KMS-11 (cell line): ENCODE results near the gene TMEM88.

Experiments used
- H2AFZ ChIP-seq: fragments of 200-600 bp; sonication (generic); 2 replicates; pipeline ENCODE4 v1.6.1; 2016; ENCODE audit warnings: antibody characterized with exemption, mixed run types, low read depth
- H3K27ac ChIP-seq: fragments of 200-600 bp; sonication (generic); 2 replicates; pipeline ENCODE4 v1.6.1; 2016; ENCODE audit warnings: mild to moderate bottlenecking, mixed run types
- H3K27me3 ChIP-seq: fragments of 200-600 bp; sonication (generic); 2 replicates; pipeline ENCODE4 v1.6.1; 2017; ENCODE audit warnings: mild to moderate bottlenecking, low read depth, mixed run types, moderate library complexity; ENCODE audit not compliant: insufficient read depth
- H3K36me3 ChIP-seq: fragments of 200-600 bp; sonication (generic); 2 replicates; pipeline ENCODE4 v1.6.1; 2017; ENCODE audit warnings: mild to moderate bottlenecking, mixed run types; ENCODE audit not compliant: insufficient read depth
- H3K4me1 ChIP-seq: fragments of 200-600 bp; sonication (generic); 2 replicates; pipeline ENCODE4 v1.6.1; 2016; ENCODE audit warnings: mild to moderate bottlenecking, low read depth, mixed run types; ENCODE audit not compliant: poor library complexity, severe bottlenecking
- H3K4me2 ChIP-seq: fragments of 200-600 bp; sonication (generic); 2 replicates; pipeline ENCODE4 v1.7.0; 2016; ENCODE audit warnings: mild to moderate bottlenecking, mixed run types
- H3K4me3 ChIP-seq: fragments of 200-600 bp; sonication (generic); IDR thresholded peaks from 2 replicates; pipeline ENCODE4 v1.6.1; 2017; ENCODE audit warnings: low read depth, low read length, mixed read lengths; ENCODE audit not compliant: insufficient read depth
- H3K79me2 ChIP-seq: fragments of 200-600 bp; sonication (generic); 2 replicates; pipeline ENCODE4 v1.6.1; 2016; ENCODE audit warnings: low read depth, mixed run types; ENCODE audit not compliant: insufficient read depth
- H3K9ac ChIP-seq: fragments of 200-600 bp; sonication (generic); 2 replicates; pipeline ENCODE4 v1.6.1; 2016; ENCODE audit warnings: mild to moderate bottlenecking, mixed run types
- H4K20me1 ChIP-seq: fragments of 200-600 bp; sonication (generic); 2 replicates; pipeline ENCODE4 v1.6.1; 2016; ENCODE audit warnings: mild to moderate bottlenecking, mixed run types; ENCODE audit not compliant: insufficient read depth
- CTCF ChIP-seq: fragments of 200-600 bp; sonication (generic); conservative IDR thresholded peaks from 2 replicates; pipeline ENCODE4 v1.6.1; 2017; ENCODE audit warnings: low read depth, mild to moderate bottlenecking, antibody characterized with exemption, low read length, moderate library complexity, mixed read lengths

TMEM88 gene

GRCh38 chr17:7889166-7889955, 34.5 kb downstream of the TMEM88 start:
- no peaks in the 10 kb centered on the region for H4K20me1 ChIP-seq
- H3K4me2 ChIP-seq, result no peak overlapping the region
- H2AFZ ChIP-seq, result no peak overlapping the region
- no peak overlapping the region for H3K27ac ChIP-seq
- no peak for TF ChIP-seq CTCF
- H3K79me2 ChIP-seq, result no peaks in the 10 kb centered on the region
- no peaks in the 10 kb centered on the region for H3K36me3 ChIP-seq
- H3K27me3 ChIP-seq, result no peaks in the 10 kb centered on the region
- no peak overlapping the region for H3K4me3 ChIP-seq
- no peak overlapping the region for H3K9ac ChIP-seq
- H3K4me1 ChIP-seq, result peaks cover 3% of the 10 kb centered on the region

DNA sequence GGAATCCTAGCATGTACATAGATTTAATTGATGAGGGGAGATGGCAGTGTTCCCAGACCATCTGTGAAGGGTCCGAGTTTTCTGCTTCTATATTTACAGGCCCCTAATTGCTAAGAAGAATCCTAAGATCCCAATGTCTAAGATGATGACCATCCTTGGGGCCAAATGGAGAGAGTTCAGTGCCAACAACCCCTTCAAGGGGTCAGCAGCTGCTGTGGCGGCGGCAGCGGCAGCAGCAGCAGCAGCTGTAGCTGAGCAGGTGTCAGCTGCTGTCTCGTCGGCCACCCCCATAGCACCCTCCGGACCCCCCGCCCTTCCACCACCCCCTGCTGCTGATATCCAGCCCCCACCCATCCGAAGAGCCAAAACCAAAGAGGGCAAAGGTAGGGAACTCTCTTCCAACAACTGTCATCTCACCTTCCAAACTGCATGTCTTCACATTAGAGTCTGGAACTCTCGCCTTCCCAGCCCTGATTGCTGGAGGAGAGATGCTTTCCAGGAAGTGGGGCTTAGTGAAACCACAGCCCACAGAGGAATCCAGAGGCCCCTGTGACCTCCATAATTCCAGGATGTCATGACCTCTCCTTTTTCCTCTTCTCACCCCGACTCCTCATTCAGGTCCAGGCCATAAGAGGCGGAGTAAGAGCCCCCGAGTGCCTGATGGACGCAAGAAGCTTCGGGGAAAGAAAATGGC, 38.5 kb downstream of the TMEM88 start:
- Histone ChIP-seq H3K27ac (no peak overlapping the region), H4K20me1 (no peaks in the 10 kb centered on the region), H3K4me3 (no peak overlapping the region), H3K9ac (no peak overlapping the region), H3K36me3 (no peaks in the 10 kb centered on the region), H3K4me2 (no peak overlapping the region), H3K27me3 (no peaks in the 10 kb centered on the region), H2AFZ (no peak overlapping the region), H3K79me2 (no peaks in the 10 kb centered on the region), H3K4me1 (no peaks in the 10 kb centered on the region)
- TF ChIP-seq CTCF, result no peak

GRCh38 chr17:7894226-7894625, 39.4 kb downstream of the TMEM88 start:
- Histone ChIP-seq H3K27me3 (no peaks in the 10 kb centered on the region), H4K20me1 (no peaks in the 10 kb centered on the region), H3K27ac (no peak overlapping the region), H3K36me3 (no peaks in the 10 kb centered on the region), H3K4me2 (no peak overlapping the region), H2AFZ (no peak overlapping the region), H3K9ac (no peak overlapping the region), H3K4me1 (no peaks in the 10 kb centered on the region), H3K4me3 (no peak overlapping the region), H3K79me2 (no peaks in the 10 kb centered on the region)
- no peak for TF ChIP-seq CTCF

DNA sequence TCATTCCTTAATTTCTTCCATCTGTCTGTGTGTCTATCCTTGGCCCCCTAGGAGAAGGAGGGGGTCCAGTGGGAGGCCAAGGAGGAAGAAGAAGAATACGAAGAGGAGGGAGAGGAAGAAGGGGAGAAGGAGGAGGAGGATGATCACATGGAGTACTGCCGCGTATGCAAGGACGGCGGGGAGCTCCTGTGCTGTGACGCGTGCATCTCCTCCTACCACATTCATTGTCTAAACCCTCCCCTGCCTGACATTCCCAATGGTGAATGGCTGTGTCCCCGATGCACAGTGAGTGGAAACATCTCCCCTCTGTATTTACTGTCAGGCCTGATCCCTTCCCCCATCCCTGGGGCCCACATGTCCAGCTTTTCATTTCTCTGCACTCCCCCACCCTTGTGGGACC, 40.0 kb downstream of the TMEM88 start:
- Histone ChIP-seq H3K4me1 (no peaks in the 10 kb centered on the region), H3K4me3 (no peak overlapping the region), H3K4me2 (no peak overlapping the region), H3K9ac (no peak overlapping the region), H3K27me3 (no peaks in the 10 kb centered on the region), H3K27ac (no peak overlapping the region), H3K79me2 (no peaks in the 10 kb centered on the region), H2AFZ (no peak overlapping the region), H4K20me1 (no peaks in the 10 kb centered on the region), H3K36me3 (no peaks in the 10 kb centered on the region)
- TF ChIP-seq CTCF, result no peak
